HG03565 (cell line): Measurements from ENCODE around the gene RNF5.
A peak's percentile ranks its signal among the peaks of the same experiment; 100 is the strongest.
"Not testable (repeated sequence)": the region's sequence is repeated elsewhere in the genome, so short reads cannot be mapped to it uniquely, and the experiment has no call there.

Experiments
- ATAC-seq: cut with Tn5 transposase; IDR thresholded peaks from one replicate; pipeline ENCODE4 v1.9.1; 2021; ENCODE audit warnings: mild to moderate bottlenecking, moderate library complexity; ENCODE audit not compliant: unreplicated experiment

RNF5 gene, protein sequence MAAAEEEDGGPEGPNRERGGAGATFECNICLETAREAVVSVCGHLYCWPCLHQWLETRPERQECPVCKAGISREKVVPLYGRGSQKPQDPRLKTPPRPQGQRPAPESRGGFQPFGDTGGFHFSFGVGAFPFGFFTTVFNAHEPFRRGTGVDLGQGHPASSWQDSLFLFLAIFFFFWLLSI

DNA sequence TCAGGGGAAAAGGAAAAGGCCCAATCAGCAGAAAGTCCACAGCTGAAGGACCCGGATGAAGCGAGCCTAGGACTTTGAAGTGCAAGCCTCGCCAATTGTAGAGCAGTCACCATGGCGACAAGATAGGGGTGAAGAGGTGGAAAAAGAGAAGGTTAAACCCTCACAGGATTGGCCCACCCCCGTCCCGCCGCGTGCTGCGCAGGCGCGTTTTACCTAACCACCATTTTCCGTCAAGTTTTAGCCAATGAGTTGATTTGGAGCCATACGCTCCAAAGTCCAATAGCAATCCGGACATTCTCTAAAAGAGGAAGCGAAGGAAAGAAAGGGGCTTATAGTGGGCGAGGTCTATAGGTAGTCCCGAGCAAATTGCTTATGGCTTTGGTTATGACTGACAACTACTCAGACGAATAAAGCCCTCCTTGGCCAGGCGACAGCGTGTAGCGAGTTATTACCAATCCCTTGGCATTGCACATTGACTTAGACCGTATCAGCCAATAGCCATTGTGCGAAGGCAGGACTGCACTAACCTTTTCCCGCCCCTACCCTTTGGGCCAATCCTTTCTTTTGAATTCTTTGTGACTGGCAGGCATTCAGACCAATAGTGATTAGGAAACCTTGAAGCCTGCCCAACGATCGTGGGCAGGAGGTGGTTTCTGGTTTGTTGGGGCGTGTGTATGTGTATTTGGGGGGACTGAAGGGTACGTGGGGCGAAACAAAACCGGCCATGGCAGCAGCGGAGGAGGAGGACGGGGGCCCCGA, at the start of gene RNF5:
RNF5 (plus strand) TSS at position 618 of the 759 bp plus-strand sequence; CDS start at position 725, 107 bp downstream.
- peak; percentile 77 for ATAC-seq

DNA sequence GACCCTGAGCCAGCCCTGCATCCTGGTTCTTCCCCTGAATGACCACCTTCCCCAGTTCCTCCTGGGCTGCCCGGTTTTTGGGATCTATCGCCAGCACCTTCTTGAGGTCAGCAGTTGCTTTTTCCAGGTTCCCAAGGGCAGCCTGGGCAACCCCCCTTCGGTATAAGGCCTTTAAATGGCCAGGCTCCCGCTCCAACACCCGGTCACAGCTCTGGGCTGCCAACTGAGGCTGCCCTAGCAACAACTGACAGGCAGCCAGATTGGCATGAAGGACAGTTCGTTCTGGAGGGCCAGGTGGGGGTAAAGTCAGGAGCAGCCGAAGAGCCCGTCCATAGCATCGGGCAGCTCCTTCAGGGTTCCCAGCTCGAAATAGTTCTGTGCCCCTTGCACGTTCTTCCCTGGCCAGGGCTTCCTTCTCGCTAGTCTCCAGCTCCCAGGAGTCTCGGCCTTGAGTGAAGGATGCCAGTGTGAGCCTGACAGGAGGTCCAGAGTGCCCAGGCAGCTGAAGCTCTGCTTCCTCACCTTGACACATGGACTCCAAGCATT, 49.4 kb upstream of the RNF5 start:
- ATAC-seq = no peak

DNA sequence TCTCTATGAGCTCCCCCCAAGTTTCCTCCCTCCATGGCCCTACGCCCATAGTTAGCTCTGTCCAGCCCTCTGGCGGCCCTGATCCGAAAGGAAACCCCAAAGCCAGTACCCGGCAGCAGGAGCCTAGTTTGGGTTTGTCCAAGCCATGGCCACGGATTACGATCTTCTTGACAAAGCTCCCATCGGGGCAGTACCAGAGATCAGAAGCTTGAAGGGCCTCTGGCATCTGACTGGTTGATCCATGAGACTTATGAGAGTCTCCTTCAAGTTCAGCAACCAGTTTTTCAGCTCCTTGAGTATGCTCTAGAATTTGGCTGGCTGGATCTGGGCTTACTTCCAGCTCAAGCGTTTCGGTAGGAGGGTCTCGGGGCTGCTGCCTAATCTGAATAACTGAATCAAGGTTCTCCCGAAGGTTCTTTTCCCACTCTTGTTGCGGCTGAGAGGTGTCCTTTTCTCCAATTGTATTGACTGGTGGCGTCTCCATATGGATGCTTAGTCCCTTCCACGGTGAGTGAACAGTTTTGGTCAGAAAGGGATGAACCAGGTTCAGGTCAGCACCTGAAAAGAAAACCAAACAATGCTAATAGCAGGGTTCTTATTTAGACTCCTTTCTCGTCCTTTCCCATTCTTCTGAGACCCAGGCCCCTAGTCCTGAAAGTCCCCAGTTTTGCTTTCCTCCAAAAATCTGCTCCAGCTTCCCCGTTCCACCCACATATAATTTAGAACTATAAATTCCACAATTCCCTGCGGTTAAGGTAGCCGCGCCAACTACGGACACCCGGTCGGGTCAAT, 48.7 kb upstream of the RNF5 start:
- ATAC-seq = no peak

DNA sequence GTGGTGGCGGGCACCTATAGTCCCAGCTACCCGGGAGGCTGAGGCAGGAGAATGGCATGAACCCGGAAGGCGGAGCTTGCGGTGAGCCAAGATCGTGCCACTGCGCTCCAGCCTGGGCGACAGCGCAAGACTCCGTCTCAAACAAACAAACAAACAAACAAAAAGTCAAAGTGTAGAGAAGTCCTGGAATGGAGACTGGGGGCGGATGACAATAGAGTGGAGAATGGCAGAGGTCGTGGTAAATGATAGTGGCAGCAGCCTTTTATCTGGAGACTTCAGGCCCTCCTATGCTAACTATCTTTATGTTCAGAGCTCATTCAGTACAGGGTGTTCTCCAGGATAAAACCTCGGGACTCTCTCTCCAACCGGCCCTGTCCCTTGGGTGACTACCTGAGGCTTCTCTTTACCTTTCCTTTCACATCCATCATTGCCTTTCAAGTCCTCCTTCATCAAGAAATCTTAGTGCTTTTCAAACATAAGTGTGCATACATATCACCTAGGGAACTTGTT, 46.7 kb upstream of the RNF5 start:
- ATAC-seq = no peak

DNA sequence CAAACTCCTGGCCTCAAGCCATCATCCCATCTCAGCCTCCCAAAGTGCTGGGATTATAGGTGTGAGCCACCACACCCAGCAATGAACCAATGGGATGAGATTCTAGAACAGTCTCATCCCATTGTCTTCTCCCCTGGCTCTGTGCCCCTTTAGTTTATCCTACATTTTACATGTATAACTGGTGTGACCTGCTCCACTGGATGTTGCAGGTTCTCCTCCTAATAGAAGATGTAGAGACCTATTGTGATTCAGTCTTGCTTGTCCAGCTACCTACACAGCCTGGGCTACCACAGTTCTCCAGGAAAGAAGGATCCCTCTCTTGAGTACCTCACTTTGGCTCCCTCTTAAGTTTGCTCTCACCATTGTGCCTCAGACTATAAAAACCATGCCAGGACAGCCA, 46.1 kb upstream of the RNF5 start:
- ATAC-seq = no peak

DNA sequence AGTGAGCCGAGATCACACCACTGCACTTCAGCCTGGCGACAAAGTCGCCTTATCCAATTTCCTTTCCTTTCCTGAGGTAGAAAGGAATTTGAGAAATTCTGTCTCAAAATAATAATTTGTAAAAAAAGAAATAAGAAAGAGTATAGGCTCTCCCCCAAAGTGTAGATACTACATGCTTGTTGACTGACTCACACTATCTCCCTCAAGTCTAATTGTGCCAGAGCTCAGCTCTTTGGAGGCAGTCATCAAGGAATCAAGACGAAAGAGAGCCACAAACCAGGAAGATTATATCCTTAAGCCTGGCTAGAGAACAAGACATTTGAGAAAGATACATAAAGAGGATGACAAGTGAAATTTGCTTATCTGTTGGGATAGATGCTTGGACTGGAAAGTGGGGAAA, 44.4 kb upstream of the RNF5 start:
- no peak for ATAC-seq

DNA sequence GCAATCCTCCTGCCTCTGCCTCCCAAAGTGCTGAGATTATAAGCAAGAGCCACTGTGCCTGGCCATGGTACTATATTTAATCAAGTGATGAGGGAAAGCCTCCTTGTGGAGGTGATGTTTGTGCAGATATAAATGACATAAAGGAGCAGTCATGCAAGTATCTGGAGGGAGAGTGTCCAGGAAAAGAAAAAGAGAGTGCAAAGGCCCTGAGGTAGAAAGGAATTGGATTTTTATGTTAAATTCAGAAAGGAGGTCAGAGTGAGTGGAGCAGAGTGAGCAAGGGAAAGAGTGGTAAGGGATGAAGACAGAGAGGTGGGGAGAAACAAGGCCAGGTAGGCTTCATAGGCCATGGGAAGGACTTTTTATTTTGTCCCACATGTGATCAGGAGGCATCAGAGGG, 40.8 kb upstream of the RNF5 start:
- ATAC-seq = no peak

DNA sequence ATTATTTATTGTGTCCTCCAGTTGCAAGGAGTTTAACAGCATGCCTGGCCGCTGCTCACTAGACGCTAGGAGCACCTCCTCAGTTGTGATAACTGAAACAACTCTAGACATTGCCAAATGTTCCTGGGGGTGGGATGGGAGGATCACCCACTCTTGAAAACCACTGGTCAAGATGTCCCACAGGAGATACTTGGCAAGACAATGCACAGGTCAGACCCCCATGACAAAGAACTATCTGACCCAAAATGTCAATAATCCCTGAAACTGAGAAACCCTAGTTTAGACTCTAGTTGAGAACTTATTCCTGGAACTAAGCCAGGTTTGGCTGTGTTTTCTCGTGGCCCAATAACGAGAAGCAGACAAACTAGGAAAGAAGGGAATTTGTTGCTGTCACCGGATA, 38.6 kb upstream of the RNF5 start:
- no peak for ATAC-seq

DNA sequence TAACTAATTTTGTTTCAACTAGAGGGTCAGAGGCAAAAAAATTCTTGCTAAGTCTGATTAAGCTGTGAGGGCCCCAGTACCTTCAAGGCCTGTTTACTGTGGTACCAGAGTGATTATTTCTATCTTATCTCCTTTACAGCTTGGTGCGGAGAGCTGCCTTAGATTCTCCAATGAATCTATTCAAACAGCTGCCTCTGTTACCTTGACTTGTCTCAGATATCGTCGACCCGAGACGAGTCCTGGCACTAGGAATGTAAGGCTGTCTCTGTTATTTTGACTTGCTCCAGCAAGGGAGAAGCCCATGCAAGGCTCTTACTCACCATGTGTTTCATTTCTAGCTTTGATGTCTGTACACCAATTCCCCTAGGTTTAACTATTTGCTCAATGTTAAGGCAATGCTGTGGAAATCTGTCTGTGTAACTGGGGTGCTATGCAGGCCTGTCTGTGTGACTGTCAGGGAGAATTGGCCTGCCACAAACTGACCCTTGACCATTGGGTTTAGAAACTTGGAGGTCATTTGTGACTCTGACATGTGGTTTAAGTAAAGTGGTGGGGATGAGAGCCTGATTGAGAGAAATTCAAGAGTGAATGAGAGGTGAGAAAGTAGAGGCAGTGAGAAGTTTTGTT, 37.7 kb upstream of the RNF5 start:
- ATAC-seq = no peak

DNA sequence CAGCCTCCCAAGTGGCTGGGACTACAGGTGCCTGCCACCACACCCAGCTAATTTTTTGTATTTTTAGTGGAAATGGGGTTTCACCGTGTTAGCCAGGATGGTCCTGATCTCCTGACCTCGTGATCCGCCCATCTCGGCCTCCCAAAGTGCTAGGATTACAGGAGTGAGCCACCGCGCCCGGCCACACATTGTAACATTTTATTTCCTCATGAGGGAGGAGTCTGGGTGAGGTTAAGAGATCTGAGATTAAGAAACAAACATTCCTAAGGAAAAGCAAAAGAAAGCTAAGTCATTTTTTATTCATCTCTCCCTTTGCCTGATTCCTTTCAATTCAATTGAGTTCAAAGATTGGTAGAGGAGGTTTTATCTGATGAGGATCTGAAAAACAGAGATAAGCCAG, 34.0 kb upstream of the RNF5 start:
- not testable (repeated sequence) for ATAC-seq

DNA sequence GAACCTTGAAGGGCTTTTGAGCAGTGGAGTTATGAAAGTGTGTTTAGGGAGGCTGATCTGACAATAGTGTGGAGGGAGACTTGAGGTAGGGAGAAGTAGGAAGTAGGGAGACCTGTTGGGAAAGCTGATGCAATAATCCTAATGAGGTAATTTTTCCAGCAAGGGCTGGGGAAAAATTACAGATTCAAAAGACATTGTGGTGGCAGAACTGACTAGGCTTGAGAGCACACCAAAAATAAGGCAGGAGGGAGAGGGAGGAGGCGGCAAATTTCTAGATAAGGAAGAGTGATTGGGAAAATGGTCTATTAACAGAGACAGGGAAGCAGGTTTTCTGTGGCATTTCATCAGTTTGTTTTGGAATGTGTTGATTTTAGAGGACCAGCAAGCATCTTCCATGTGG, 31.9 kb upstream of the RNF5 start:
- no peak for ATAC-seq

DNA sequence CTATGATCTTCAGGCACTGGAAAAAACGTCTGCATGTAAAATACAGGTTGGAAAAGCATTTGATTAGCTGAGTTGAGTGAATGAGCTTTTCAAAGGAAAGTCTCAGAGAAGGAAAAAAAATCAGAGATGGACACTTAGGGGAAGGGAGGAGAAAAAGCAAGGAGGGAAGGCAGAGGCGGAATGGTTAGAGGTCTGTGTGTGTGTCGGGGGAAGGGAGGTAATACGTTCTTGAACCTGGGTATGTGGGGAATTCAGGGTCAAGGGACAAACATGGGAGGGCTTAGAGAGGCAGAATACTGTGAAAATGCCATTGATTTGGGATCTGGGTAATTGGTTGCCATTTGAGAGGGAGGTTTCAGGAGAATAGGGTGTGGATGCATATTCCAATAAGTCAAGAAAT, 31.5 kb upstream of the RNF5 start:
- ATAC-seq = no peak

DNA sequence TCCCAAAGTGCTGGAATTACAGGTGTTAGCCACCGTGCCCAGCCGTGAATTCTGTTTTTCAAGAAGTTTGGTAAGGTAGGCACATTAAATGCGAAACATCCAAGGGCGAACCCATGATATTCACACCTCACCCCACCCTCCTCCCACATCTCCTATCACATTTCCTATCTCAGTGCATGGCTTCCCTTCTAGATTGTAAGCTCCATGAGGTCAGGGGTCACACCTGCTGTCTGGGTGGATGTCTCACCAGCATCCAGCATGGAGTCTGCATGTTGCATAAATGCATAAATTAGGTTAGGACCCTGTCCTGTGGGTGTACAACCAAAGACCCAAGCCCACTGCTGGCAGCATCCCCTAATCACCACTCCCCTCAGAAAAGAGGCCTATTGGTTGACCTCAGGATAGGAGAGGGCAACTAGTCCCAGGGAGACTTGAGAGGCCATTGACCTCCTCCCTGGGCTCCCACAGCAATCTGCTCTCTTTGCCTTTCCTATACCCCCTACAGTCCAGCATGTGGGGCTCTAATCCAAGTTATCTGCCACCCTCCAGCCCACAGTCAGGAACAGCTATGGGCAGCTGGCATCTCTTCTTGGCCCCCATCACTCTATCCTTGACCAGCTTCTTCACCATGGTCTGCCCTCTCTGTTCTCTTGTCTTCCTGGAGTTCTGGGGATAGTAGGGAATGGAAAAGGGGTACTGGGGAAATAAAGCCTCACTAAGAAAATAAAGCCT, 30.6 kb upstream of the RNF5 start:
- no peak for ATAC-seq

DNA sequence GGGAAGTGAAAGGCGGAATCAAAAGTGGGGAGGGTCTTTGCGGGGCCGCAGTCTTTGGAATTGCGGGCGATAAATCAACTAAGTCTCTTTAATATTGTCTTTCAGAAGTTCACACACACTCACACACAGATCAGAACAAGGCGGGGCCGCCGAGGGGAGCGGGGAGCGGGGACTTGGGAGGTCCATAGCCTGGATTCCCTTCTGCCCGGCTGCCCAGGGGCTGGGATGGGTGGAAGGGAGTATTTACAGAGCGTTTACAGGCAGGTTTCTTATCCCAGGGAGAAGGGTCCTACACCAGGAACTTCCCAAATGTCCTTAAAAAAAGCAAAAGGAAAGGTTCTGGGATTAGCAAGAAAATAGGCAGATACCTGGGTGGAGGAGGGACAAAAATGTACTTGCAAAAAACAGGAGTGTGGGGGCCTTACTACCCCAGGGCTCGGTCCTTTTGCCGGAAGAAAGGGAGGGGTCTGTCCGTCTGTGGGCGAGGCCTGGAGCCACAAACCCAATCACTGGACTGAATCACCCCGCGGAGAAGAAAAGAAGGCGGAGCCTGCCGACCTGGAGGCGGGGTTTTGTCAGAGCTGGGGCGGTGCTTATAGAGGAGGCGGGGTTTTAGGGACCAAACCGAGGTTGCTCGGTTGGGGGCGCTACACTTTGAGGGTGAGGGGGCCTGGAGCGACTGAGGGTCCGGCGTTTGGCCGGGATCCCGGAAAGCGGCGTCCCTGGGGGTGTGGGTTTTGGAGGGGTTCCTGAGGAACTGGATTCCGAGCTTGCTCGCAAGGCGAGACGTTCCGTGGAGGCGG, 29.7 kb upstream of the RNF5 start:
- no peak for ATAC-seq

DNA sequence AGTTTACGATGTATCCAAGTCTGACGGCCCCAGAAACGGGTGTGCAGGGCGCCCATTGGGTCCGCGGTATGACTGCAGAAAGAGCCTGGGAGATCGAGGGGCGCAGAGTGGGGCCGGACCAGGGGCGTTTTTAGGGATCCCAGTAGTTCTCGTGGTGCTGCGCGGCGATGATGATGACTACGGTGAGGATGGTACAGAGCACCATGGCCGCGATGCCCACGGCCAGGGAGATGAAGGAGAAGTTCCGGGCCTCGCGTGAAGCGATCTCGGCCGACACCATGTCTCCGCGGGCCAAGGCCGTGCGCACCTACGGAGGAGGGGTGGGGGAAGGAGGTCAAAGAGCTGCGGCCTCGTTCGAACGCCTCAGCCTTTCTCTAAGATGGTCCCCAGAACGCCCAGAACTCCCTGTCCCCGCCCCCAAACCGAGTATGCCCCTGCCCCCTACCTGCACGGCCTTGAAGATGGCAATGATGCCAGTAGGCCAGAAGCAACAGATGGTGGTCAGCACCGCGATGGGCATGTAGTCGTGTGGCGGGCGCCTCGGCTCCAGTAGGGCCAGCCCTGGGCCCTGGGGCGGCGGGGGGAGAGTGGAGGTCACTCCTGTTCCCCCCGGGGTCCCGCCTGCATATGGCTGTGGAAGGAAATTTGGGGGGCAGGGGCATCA, 29.0 kb upstream of the RNF5 start:
- ATAC-seq = no peak

DNA sequence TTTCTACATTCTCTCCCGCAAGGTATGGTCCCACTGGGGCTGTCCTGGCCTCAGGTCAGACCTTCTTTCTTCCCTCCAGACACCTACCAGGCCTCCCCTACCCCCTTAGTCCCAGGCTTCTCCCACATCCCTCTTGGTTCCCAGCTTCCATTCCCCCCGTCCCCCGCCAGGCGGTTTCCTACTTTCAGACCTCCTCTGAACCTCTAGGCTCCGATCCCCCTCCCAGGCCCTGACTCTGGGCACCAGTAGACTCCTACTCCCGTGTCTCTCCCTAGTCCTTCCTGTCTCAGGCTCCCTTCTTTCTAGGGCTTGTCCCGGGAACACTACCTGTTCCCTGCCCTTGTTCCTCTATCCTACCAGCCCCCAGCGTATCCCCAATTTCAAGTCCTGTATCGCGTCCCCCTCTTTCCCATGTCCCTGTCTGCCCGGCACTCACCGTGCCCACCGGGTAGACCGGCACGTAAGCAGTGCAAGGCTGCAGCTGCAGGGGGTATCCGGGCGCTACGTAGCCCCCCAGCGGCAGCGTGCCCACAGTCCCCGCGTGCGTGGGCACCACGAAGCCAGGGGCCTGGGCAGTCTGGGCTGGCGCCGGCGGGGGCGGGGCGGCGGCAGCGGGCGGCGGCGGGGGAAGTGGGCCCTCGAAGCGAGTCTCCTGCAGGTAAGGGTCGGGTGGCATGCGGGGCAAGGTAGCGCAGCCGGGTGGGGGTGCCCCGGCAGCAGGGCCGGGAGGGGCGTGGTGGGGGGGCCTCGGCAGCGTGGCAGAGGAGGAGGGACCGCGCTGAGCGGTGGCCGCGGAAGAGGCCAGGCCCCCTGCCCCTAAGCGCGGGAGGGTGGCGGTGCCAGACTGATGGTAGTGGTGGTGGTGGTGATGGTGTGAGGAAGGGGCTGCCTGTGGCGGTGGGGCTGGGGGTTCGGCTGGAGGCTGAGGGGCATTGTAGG, 28.0 kb upstream of the RNF5 start:
- no peak for ATAC-seq

DNA sequence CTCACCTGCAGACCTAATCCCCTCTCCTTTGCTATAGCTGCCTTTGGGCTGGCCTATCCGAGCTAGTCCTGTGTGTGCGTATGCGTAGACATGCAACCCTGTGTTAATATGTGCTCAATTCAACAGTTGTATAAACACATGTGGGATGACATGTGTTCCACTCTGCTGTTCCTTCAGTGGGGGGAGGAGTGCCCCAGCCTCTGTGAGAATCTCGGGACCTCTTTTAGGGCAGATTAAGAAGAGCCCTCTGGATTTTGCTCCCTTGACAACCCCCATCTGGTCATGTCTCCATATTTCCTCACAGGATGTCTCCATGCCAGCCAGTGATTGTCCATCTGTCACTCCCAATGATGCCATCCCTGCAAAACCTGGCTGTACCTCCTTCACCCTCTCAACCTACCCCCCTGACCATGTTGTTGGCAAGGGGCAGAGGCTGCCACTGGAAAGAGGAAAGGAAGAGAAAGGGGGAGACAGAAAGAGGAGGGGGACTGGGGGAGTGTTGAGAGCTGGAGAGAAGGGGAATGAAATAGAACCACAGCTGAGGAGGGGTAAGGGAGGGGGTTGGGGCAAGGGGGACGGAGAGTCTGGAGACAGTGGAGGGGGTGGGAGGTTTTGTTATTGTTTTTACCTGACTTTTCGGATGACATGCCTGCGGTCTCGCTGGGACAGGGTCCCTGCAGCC, 26.9 kb upstream of the RNF5 start:
- no peak for ATAC-seq
